ENCODE data around the gene CYBRD1. TPM values are rescaled to one million over a fixed set of nuclear protein-coding genes. Genes with fewer than 3 reads are reported as not detected.

CYBRD1 gene
- total RNA-seq, 1 donor from 2014 or later = 30.5 TPM

Other genes starting within 250 kb of the CYBRD1 start
- gene METTL8, start 88.5 kb upstream of the CYBRD1 start, total RNA-seq = 20.8 and 35.1 TPM in 2 replicates
- 21.0 and 21.8 TPM in 2 replicates for gene DCAF17, start 88.2 kb upstream of the CYBRD1 start, total RNA-seq
- gene DYNC1I2, start 165.0 kb downstream of the CYBRD1 start, total RNA-seq = 164 and 211 TPM in 2 replicates